HCT116 (cell line): ENCODE results near the gene GALNT2. TPM values are rescaled to one million over a fixed set of nuclear protein-coding genes. Genes with fewer than 3 reads are reported as not detected.

ENCODE experiments used
- ATAC-seq: fragments of 200-7000 bp; cut with Tn5 transposase; 2 replicates; pipeline ENCODE4 v1.9.1; 2020; ENCODE audit warnings: mild to moderate bottlenecking, moderate library complexity
- BruUV-seq: library from RNA; stranded (reverse); fragments of 400-500 nt; replicated peaks from 2 replicates; lab custom pipeline; 2021; lab: Mats Ljungman, UMichigan
- CTCF ChIA-PET: fragments of 300-600 bp; sonication (Branson Sonifier 250); formaldehyde crosslinking; loops from one replicate; lab custom pipeline; 2021; ENCODE audit warnings: antibody characterized with exemption; lab: Charles Lee
- POLR2A ChIA-PET: fragments of 300-600, 350-600 bp; sonication (Branson Sonifier 250); formaldehyde crosslinking; loops from one replicate; lab custom pipeline; 2021; ENCODE audit warnings: antibody characterized with exemption; lab: Charles Lee
- RAD21 ChIA-PET, 2 experiments: fragments of 300-600 bp; sonication (Branson Sonifier 250); formaldehyde crosslinking; loops; one replicate each; lab custom pipeline; 2023; ENCODE audit warnings: low total read pairs in 2 of 2; ENCODE audit not compliant: uncharacterized antibody in 2 of 2, unreplicated experiment in 2 of 2, low non-redundant PET in 1 of 2; lab: Charles Lee
- DNase-seq: peaks from one replicate; pipeline ENCODE4 v3.0.0-alpha.2; 2010; ENCODE audit warnings: low read depth, low spot score
- H2AFZ ChIP-seq: fragments of 200-600 bp; shearing (Covaris generic), sonication (generic); 2 replicates; pipeline ENCODE4 v1.6.1; 2017; ENCODE audit warnings: low read depth, mixed run types, mixed read lengths, antibody characterized with exemption, low read length; ENCODE audit not compliant: poor library complexity, severe bottlenecking
- H3K27ac ChIP-seq: 2 replicates; pipeline ENCODE4 v1.5.1; 2012; ENCODE audit warnings: low read depth, low read length
- H3K27me3 ChIP-seq: fragments of 200-600 bp; sonication (generic); 2 replicates; pipeline ENCODE4 v1.6.1; 2016; ENCODE audit warnings: mixed run types, low read length, mixed read lengths; ENCODE audit not compliant: insufficient read depth
- H3K36me3 ChIP-seq, 2 experiments: fragments of 200-500 bp in 1 of 2; fragments of 200-600 bp in 1 of 2; sonication (Bioruptor generic) in 1 of 2; sonication (generic) in 1 of 2; 2 replicates each; pipeline versions ENCODE4 v1.5.1 to v1.6.1; 2014 to 2016; ENCODE audit warnings: low read length in 2 of 2, inconsistent platforms in 1 of 2, mixed read lengths in 1 of 2, mixed run types in 1 of 2; ENCODE audit not compliant: insufficient read depth in 2 of 2, control insufficient read depth in 1 of 2
- H3K4me1 ChIP-seq, 2 experiments: fragments of 200-600 bp in 1 of 2; sonication (generic) in 1 of 2; 2 replicates each; pipeline versions ENCODE4 v1.5.1 to v1.6.1; 2012 to 2017; ENCODE audit warnings: low read length in 2 of 2, inconsistent platforms in 1 of 2, mild to moderate bottlenecking in 1 of 2, mixed read lengths in 1 of 2, mixed run types in 1 of 2, moderate library complexity in 1 of 2; ENCODE audit not compliant: insufficient read depth in 2 of 2, control insufficient read depth in 1 of 2
- H3K4me2 ChIP-seq: fragments of 200-600 bp; sonication (generic); 2 replicates; pipeline ENCODE4 v1.6.1; 2017; ENCODE audit warnings: mixed run types, low read length, mixed read lengths
- H3K4me3 ChIP-seq, 2 experiments: fragments of 200-600 bp in 1 of 2; sonication (generic) in 1 of 2; replicated peaks in 1 of 2; 2 replicates each; pipeline ENCODE4 v1.5.1; 2011 to 2016; ENCODE audit warnings: low read length in 2 of 2, control low read depth in 1 of 2, low read depth in 1 of 2, mild to moderate bottlenecking in 1 of 2, mixed read lengths in 1 of 2, mixed run types in 1 of 2
- H3K79me2 ChIP-seq: fragments of 200-600 bp; sonication (generic); 2 replicates; pipeline ENCODE4 v1.6.1; 2017; ENCODE audit warnings: mild to moderate bottlenecking, mixed run types, low read length, moderate library complexity, mixed read lengths; ENCODE audit not compliant: insufficient read depth
- H3K9ac ChIP-seq: fragments of 200-600 bp; sonication (generic); 2 replicates; pipeline ENCODE4 v1.6.1; 2016; ENCODE audit warnings: low read length, mixed read lengths
- H3K9me2 ChIP-seq: fragments of 200-600 bp; sonication (generic), shearing (Covaris generic); 2 replicates; pipeline ENCODE4 v1.6.1; 2017; ENCODE audit warnings: mixed run types, mild to moderate bottlenecking, moderate library complexity; ENCODE audit not compliant: insufficient read depth
- H3K9me3 ChIP-seq, 2 experiments: fragments of 200-500 bp in 1 of 2; fragments of 200-600 bp in 1 of 2; sonication (Bioruptor generic) in 1 of 2; sonication (generic) in 1 of 2; 2 replicates each; pipeline ENCODE4 v1.6.1; 2014 to 2017; ENCODE audit warnings: low read length in 2 of 2, mixed read lengths in 2 of 2, inconsistent platforms in 1 of 2, low read depth in 1 of 2, mild to moderate bottlenecking in 1 of 2, mixed run types in 1 of 2, moderate library complexity in 1 of 2; ENCODE audit not compliant: control insufficient read depth in 1 of 2, insufficient read depth in 1 of 2
- H4K20me1 ChIP-seq: fragments of 200-600 bp; sonication (generic), shearing (Covaris generic); 2 replicates; pipeline ENCODE4 v1.6.1; 2017; ENCODE audit warnings: mixed run types, mild to moderate bottlenecking, moderate library complexity; ENCODE audit not compliant: insufficient read depth
- CBX3 ChIP-seq: IDR thresholded peaks from 2 replicates; pipeline ENCODE4 v1.6.1; 2012; ENCODE audit warnings: low read depth
- EGR1 ChIP-seq: IDR thresholded peaks from 2 replicates; pipeline ENCODE4 v1.6.1; 2012; ENCODE audit warnings: low read depth
- FOSL1 ChIP-seq: IDR thresholded peaks from 2 replicates; pipeline ENCODE4 v1.6.1; 2012; ENCODE audit warnings: low read depth
- JUND ChIP-seq: IDR thresholded peaks from 2 replicates; pipeline ENCODE4 v1.6.1; 2012
- SP1 ChIP-seq: IDR thresholded peaks from 2 replicates; pipeline ENCODE4 v1.6.1; 2012; ENCODE audit warnings: low read depth
- SRF ChIP-seq: IDR thresholded peaks from 2 replicates; pipeline ENCODE4 v1.6.1; 2012; ENCODE audit warnings: low read depth
- TCF7L2 ChIP-seq: IDR thresholded peaks from 2 replicates; pipeline ENCODE4 v1.7.0; 2011; ENCODE audit warnings: borderline replicate concordance, inconsistent platforms; ENCODE audit not compliant: insufficient read depth, insufficient read length; ENCODE audit errors: extremely low read depth
- ZNF274 ChIP-seq: fragments of 200-500 bp; sonication (Bioruptor generic); IDR thresholded peaks from 2 replicates; pipeline ENCODE4 v1.6.1; 2014; ENCODE audit warnings: mild to moderate bottlenecking, low read depth, low read length, inconsistent platforms
- intact Hi-C: fragments of 100-400 bp; cut with micrococcal nuclease; formaldehyde crosslinking; loops from 2 replicates; pipeline ENCODE4 v1.10.0; 2022
- total RNA-seq: library from RNA; stranded (reverse); gene quantifications from one replicate; pipeline ENCODE4 v1.2.1, GENCODE V29; 2021; ENCODE audit not compliant: unreplicated experiment
- TF ChIP-seq, protein P1 (sequence below): IDR thresholded peaks from 2 replicates; pipeline ENCODE4 v1.6.1; 2012; ENCODE audit warnings: low read depth

The GALNT2 gene
- total RNA-seq, 1 experiment from 2014 or later = 40.8 TPM

- TF ChIP-seq ZNF274 = no peak
Observed at GRCh38 chr1:230185076-230186001, 118.3 kb downstream of the GALNT2 start (continued).

DNA sequence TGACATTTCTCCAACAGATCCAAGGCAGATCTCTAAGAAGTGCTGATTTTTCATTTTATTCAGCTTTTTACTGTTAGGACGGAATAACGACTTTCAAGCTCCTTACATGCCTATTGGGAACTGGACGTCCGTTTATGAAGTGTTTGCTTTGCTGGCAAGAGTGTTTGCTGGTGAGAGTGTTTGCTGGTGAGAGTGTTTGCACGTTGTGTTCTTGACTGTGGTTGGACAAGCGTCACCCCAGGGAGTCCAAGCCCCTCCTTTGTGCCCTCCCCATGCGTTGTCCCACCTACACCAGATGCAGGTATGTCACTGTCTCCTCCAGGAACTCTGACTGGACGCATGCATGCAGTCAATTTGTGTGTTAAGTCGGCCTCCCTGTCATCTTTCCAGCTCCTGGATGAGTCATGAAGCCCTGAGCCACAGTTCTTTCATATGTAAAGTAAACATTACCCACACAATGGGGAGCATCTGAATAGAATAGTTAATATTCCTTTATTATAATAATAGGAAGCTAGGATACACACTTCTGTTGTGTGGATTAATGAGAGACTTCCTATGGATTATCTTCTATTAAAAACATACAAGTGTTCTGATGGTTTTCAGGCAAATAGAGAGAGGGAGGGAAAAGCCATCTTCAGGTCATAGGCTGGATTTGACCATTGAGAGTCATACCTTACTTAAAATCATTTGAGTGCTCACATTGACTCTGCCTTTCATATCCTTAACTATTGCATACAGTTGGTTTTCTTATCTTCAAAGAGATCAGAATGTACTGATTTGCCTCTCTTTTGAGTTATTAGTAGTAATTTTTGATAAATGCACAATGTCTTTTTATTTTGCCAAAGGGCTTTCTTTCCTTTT is 119.2 kb downstream of the GALNT2 start:
- ChIA-PET RAD21 (no interaction called here), CTCF (no interaction called here), POLR2A (no interaction called here)
- no peaks in the 10 kb centered on the region for H4K20me1 ChIP-seq
- peak; percentile 55; the same call in 1 of the 2 replicates for TF ChIP-seq SP1
- TF ChIP-seq CBX3 = peak; percentile 39; the same call in 1 of the 2 replicates
- TF ChIP-seq TCF7L2 = peak; percentile 91
- 0 out of 2 replicates have a peak, but pooled peaks have one; percentile 22 for TF ChIP-seq SRF
- TF ChIP-seq ZNF274 = no peak
- TF ChIP-seq EGR1 = no peak
- TF ChIP-seq, protein P1, sequence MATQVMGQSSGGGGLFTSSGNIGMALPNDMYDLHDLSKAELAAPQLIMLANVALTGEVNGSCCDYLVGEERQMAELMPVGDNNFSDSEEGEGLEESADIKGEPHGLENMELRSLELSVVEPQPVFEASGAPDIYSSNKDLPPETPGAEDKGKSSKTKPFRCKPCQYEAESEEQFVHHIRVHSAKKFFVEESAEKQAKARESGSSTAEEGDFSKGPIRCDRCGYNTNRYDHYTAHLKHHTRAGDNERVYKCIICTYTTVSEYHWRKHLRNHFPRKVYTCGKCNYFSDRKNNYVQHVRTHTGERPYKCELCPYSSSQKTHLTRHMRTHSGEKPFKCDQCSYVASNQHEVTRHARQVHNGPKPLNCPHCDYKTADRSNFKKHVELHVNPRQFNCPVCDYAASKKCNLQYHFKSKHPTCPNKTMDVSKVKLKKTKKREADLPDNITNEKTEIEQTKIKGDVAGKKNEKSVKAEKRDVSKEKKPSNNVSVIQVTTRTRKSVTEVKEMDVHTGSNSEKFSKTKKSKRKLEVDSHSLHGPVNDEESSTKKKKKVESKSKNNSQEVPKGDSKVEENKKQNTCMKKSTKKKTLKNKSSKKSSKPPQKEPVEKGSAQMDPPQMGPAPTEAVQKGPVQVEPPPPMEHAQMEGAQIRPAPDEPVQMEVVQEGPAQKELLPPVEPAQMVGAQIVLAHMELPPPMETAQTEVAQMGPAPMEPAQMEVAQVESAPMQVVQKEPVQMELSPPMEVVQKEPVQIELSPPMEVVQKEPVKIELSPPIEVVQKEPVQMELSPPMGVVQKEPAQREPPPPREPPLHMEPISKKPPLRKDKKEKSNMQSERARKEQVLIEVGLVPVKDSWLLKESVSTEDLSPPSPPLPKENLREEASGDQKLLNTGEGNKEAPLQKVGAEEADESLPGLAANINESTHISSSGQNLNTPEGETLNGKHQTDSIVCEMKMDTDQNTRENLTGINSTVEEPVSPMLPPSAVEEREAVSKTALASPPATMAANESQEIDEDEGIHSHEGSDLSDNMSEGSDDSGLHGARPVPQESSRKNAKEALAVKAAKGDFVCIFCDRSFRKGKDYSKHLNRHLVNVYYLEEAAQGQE = no peak
- peak; percentile 71 for TF ChIP-seq JUND
- peak; percentile 78 for TF ChIP-seq FOSL1
- H3K79me2 ChIP-seq = no peaks in the 10 kb centered on the region; the same call in 1 of the 2 replicates
- no peak overlapping the region for H3K4me3 ChIP-seq
- H2AFZ ChIP-seq = no peak overlapping the region
- H3K4me1 ChIP-seq = peaks cover 18 to 21% of the 10 kb centered on the region in 2 experiments
- no peak overlapping the region for H3K27ac ChIP-seq
- intact Hi-C loops = no loop called here
- H3K27me3 ChIP-seq = no peaks in the 10 kb centered on the region
- H3K9me3 ChIP-seq = no peaks in the 10 kb centered on the region
- DNase-seq (peak; percentile 76), ATAC-seq (peak; percentile 98)
- H3K9me2 ChIP-seq = no peaks in the 10 kb centered on the region
- H3K9ac ChIP-seq = no peak overlapping the region
- no TSS peak for BruUV-seq
- peak overlapping the region; percentile 54 for H3K4me2 ChIP-seq
- no peaks in the 10 kb centered on the region for H3K36me3 ChIP-seq
